Stimulated activated CD8-positive, alpha-beta memory T cell treated with anti-CD3 and anti-CD28 coated beads, Interleukin-15, amount 100 ng/mL, for 24 hours (primary cell): ENCODE results near the gene POU5F1.

Experiments
- DNase-seq: peaks from one replicate; pipeline ENCODE4 v3.0.0-alpha.2; 2020; ENCODE audit warnings: low read depth

POU5F1 gene

DNA sequence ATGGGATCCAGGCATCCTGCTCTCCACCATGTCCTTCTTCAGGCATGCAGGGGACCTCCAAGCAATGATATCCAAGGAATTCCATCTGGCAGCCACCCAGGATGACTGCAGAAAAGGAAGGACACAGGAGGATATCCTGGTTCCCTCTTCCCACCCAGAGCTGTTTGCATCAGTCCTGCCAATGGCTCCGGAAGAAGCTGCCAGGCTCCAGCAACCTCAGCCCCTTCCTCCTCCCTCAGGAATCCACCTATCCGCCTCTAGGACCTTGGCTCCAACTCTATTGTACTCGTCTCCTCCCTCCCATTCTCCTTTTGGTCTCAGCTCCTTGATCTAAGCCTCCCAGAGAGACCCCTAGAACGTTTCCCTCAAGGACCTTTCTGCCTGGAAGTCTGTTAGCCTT, 30.9 kb downstream of the POU5F1 start:
- DNase-seq: no peak

DNA sequence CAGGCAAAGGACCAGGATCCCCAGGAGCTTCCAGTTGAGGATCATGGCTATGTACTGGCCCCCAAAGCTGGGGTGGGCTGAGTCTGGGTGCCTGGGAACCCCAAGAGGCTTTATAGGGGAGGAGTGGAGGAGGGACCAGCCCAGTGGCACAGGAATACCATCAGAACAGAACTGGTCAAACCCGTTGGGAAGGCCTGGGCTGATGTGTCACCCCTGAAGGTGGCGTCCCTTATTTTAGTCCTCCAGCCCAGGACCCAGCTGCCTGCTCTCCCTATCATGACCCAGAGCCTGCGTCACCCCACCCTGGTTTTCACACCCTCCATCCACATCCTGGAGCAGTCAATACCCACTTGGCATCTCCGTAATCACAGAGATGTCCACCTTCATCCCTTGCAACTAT, 31.5 kb downstream of the POU5F1 start, which contains the start of gene PSORS1C2:
Gene PSORS1C2, minus strand, starts transcription at position 85 of the 400 bp plus-strand sequence. Its CDS starts 40 bp downstream, at position 45.
- DNase-seq: no peak

DNA sequence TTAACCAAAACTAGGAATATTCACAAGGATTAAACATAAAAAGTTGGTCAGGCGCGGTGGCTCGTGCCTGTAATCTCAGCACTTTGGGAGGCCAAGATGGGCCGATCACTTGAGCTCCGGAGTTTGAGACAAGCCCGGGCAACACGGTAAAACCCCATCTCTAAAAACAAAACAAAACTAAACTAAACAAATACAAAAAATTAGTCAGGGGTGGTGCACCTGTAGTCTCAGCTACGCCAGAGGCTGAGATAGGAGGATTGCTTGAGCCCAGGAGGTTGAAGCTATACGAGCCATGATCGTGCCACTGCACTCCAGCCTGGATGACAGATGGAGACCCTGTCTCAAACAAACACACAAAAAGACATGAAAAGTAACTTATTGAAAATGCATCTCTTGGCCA, 34.8 kb downstream of the POU5F1 start:
- no peak for DNase-seq

DNA sequence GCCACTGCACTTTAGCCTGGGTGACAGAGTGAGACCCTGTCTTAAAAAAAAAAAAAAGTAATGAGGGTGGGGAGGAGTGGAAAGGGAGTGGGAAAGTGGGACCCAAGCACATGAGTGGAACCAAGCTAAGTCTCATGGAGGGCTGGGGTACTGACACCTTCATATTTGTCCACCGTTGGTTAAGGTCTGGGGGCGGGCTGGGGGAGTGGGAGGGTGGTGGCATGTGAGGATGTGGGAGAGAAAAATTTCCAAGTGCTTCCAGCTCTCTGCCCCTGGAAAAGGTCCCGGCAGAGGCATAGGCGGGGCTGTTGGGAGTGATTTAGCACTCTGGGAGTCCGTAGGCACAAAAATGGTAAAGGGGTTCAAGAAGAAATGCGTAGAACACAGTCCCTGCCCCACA, 37.7 kb downstream of the POU5F1 start:
- DNase-seq: no peak

DNA sequence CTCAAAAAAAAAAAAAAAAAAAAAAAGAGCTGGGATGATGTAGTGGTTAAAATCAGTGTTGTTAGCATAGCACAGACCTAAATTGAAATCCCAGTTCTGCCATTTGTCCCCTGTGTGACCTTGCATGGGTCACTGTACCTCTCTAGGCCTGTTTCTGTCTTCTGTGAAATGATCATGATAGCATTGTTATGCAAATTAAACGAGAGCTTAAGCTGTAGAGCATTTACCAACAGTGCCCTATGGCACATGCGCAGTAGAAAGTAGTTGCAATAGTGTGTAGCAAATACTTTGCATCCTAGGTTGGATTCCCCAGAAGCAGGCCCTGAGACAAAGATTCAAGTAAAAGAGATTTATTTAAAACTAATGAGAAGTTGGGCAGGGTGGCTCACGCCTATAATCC, 38.9 kb downstream of the POU5F1 start:
- no peak for DNase-seq

DNA sequence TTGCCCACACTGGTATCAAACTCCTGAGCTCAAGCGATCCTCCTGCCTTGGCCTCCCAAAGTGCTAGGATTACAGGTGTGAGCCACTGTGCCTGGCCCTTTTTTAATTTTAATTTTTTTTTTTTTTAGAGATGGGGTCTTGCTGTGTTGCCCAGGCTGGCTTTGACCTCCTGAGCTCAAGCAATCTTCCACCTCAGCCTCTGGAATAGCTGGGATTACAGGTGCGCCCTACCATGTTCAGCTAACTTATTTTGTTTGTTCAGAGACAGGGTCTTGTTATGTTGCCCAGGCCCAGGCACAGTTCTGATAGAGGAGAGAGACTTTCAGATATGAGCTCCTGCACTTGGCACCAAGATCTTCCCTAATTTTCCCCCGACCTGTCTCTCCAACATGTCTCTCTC, 39.7 kb downstream of the POU5F1 start:
- DNase-seq: no peak

DNA sequence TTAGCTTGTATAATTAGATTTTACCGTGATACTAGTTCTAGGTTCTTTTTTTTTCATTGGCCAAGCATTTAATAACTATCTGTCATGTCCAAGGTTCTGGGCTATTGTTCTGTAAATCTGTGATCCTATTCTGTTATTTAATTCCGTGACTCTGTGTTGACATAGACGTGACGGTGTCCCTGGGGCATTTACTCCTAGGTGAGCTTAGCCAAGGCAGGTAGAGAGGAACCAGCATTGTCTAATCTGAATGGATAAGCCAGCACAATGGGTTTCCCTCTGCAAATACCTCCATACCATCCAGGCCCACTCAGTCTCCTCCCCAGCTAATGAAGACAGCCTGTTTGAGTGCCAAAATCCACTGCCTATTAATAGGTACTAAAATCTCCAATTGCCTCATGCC, 41.4 kb downstream of the POU5F1 start:
- DNase-seq: no peak

DNA sequence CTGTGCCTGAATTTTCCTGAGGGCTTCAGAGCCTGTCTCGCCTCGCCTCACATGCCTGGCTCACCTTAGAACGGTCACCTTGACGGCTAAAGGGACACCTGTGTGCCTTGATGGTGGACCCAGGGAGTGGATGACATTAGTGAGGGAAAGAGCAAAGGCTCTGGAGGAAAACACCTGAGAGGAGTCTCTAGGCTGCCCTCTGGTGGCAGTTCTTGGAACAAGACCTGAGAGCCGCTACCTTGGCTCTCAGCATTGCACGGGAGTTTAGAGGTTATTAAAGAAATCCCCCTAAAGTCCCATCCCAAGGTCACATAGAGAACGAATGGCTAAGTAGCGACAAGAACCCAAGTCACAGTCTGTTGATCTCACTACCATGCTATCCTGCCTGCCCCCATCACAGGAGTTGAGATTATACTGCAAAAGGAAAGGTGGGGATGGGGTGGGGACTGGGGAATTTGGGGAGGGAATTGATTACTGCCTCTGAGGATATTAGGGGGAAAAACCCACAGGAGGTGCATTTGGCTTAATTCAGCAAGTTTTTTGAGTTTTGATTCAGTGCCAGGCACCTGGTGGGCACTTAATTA, 42.3 kb downstream of the POU5F1 start:
- peak; percentile 40 for DNase-seq

DNA sequence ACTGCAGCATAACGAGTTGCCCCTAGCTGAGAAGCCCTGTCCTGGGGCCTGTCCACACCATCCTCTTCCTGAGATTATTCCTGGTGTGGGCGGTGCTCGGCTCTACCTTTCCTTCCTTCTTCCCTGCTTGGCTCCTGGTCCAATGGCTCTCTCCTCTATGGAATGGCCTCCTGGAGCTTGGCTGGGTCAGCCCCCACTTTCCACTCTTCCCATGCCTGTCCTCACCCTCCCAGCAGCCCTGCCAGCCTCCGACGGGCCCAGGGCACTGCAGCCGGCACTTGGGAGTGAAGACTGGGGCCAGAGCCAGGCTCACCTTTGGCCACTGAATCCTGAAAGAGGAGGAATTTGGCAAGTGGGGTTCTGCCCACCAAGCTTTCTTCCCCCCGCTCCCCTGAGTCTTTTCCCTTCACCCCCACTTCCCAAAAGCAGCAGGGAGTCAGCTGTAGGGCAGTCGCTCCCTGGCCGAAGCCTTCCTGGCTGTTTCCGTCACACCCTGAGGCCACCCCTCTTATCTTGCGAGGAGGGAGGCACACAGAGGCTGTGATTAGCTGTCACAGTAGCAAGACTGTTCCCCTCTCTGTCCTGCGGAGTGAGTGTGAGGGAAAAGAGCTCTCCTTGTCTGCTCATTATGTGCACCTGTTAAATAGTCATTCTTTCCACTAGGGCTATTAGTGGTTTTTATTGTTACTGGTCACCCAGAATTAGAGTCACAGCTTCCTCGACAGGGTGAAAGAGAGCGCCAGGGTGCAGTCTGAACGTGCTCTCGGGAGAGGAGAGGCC, 43.9 kb downstream of the POU5F1 start:
- DNase-seq: no peak

DNA sequence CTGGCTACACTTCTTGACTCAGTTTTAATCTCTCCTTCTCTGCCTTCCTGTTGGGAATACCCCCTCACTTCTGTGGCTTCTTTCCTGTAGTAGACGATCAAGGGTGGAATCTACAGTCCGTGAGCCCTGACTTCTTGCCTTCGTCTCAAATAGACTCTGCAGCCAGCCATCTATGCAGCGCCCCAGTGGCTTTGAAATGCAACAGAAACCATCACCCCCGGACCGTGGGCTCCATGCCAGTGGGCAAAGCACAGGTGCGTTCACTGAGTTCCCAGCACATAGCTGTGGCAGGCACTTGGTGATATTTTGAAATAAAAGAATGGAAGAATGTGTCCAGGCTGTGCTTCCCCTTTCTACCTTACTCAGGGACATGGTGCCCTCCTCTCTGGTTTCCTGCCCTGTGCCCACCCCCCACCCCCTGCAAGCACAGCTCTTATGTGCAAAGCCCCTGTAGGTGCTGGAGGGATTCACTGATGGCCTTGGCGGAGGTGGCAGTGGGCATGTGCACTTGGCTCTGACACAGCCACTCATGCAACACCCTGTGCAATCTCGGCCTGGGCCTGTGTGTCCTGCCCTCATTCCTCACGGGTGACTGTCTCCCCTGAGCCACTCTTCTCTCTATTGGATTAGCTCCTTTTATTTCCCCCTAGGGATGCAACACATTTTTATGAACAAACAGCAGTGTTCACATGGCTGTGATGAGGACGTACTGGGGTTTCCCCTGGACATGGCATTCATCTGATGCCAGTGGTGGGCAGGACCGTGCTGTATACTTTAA, 44.7 kb downstream of the POU5F1 start:
- DNase-seq: no peak

DNA sequence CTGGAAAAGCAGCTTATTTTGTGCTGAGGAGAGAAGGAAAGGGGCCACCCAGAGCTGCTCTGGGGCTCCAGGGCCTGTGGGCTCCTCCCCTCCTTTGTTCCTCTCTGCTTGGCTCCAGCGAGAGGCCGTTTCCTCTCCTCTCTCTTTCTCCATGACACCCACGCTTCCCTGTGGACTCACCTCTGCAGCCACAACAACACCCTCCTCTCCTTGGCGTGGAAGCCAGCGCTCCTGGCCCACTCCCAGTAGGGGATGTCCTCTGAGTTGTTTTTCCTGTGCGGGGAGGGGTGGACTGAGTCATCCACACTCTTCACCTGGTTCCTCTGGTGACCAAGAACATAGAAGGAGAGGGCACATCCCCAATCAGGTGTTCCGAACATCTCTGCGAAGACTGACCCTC, 45.3 kb downstream of the POU5F1 start:
- DNase-seq: no peak

DNA sequence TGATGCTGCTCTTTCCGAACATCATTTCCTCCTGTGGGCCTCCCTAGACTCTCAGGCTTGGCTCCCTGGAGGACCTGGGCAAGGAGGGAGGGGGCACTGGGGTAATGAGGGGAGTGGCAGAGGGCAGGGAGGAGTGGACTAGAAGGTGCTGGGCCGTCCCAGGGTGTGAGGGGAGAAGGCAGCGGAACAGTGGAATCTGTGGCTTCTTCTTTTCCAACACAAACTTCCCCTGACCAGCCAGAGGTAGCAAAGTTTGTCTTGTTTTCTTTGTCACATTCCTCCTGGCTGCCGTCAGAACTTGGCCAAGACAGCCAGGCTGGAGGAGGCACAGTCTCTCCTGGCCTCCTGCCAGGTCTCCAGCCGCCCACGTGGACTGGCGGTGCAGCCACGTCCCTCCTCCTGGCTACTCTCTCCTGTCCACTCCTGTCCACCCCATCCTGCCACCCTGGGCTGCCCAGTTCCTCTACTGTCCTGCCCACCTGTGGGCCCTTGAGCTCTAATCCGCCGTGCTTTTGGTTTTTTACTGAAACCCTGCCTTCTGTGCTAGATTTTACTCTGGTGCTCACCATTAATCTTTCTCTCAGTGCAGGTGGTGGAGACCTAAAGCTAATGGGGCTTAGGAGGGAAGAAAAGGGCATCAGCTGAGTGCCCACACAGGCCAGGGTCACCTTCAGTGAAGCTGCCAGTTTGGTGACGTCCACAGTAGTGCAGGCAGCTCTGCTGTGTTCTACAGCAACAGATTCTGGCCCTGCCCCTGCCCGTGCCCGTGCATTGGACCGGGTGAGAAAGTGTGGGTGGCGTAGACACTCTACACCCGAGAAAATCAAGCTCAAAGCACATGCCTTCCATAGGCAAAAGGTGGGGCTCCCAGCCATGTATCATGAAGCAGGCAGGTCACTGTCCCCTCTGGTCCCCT, 47.4 kb downstream of the POU5F1 start:
- DNase-seq: no peak

DNA sequence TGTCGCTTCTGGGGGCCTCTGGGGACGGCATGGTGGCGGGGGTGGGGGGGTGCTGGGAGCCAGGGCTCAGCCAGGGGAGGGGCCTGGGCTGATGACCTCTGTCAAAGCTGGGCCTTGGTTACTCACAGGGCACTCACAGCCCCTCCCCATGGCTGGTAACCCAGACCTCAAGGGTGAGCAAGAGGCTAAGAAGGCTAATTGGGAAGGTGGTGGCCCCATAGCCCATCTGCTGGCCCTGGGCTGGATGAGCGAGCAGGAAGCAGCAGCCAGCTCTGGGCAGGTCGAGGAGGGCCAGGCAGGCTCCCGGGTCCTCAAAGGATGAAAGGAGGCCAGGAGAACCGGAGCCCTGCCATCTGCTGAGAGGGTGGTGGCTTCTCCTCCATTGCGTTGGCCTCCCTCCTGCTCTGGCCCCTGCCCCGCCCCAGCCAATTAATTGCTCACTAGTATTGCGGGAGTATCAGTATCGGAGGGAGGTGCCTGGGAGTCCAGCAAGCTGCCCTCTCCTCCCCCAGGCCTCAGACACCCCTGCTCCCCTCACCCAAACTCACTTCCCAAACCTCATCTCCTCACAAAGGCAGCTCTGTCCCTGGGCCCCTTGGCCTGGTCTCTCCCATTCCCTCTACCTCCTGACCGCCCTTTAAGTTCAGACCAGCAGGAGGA, 49.2 kb downstream of the POU5F1 start:
- DNase-seq: no peak

DNA sequence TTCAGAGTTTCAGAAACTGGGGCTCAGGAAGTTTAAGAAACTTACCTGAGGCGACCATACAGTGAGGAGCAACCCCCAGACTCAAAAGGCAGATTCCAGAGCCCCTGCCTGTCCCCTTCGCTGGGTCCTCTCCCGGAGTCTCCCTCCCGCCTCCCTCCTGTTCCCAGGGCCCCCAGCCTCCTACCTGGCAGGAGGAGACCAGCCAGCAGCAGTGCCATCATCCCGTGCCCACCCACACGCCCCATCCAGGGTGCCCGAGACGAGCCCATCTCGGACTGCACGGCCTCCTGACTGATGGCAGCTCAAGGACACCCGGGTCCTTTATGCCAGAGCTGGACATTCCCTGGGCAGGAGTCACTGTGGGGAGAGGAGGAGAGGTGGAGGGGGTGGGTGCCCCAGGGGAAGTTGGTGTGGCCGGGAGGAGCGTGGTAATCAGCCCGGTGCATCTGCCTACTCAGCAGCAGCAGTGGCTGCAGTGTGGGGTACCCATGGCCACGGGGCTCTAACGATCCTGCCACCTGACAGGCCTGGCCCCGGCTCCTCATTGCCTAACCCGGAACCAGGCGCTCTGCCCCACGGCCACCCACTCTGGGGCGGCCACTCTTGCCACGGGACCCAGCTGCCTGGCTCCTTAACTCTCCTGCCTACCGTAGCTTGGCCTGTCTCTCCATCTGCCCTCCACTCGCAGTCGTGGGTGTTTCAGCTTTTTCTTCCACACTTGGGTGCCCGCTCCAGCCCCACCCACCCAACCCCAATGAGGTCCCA, 50.1 kb downstream of the POU5F1 start, which contains the start of gene CDSN:
Gene CDSN, minus strand, starts transcription at position 296 of the 765 bp plus-strand sequence. Its CDS starts 27 bp downstream, at position 269.
- no peak for DNase-seq

DNA sequence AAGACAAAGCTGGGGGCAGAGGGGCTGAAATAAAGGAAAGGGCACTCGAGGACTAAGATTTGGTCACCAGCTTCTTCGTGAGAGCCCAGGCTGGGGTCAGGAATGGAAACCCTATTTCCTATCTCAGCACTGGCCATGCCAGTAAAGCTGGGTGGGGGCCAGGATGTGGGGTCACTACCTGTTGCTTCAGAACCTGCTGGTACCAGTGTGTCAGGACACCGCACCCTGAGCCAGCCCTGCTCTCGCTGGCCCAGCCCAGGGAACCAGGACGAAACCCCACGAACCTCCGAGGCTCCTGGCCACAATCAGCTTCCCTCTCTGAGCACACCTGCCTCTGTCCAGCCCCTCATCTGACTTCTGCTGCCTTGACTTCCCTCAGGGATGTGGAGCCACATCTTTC, 52.3 kb downstream of the POU5F1 start:
- DNase-seq: no peak

DNA sequence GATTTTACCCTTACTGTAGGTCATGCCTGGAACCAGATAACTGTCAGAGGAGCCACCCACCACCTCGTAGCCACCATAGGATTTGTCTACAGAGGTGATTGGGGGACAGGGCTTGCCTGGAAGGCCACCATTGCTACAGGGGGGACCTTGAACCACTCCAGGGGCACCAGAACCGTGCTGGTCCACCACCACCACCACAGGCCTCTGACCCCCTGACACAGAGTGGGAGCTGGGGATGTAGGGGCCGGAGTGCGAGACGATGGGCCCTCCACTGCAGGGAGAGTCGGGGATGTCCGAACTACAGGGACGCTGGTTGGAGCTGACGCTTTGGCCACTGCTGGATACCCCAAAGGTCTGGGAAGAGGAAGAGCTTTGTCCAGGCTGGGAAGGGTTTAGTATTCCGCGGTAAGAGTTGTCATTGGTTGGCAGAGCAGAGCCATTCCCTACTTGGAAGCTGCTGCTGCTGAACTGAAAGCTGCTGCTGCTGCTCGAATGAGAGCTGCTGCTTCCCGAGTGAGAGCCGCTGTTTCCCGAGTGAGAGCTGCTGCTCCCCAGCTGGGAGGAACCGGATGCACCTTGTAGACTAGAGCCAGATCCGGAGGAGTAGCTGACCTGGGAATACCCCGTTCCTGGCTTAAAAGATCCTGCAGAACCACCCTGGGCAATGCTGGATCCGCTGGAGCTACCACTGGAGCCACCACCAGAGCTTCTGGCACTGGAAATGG, 53.7 kb downstream of the POU5F1 start:
- DNase-seq: no peak

DNA sequence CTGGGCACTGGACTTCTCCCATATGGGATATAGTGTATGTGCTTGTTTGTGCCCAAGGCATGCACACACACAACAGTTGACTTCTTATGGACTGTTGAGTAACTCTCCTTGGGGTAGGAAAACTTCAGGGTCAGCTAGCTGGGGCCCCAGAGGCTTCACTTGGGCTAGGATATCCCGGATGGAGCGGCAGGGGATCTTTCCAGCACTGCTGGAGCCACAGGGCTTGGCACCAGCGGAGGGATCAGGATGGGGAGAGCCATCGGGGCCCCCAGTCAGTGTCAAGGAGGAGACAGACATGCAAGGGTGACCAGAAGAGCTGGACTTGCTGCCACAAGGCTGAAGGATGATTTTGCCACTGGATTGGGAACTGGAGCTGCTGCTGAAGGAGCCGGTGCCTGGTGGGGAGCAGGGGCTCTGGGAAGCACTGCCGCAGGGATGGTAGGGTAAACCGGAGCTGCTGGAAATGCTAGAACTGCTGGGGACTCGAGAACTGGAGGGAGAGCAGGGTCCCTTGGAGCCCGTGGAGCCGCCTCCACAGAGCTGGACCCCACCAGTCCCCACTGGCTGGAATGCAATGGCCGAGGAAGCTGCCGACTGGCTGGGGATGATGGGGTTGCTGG, 54.4 kb downstream of the POU5F1 start:
- DNase-seq: no peak

DNA sequence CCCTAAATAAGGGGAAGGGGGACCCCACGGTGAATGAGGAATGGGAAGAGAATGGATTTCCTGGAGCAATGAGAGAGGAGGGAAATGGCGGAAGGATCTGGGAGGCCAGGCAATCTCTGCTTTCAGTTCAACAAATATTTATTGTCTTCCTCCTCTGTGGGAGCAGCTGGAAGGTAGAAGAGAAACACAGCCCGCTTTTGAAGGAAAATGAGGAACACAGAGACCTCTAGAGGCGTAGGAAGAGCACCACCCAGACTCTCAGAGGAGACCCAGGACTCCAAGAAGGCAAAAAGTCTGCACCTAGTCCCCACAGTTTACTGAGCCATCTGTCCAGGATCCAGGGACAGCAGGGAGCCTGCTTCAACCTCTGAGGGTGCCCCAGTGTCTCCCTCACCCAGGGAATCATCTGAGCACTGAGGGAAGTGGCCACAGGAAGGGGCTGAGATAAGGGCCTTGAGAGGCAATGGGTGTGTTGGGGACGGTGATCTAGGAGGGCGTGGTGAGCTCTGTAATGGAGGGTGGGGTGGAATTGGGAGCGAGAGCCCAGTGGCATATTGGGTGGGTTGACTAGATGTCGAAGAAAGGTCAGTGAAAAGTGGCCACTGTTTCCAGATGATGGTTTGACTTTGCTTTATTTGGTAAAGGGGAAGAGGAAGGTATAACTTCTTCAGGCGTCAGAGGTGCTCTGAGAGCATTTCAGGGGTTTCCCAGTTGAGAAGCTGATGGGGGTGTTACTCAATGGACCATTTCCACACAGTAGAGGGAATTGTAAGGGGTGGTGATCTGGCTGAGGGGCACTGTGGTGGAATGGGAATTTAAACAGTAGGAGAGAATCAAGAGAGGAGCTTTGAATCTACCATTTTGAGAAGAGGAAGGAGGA, 55.3 kb downstream of the POU5F1 start:
- no peak for DNase-seq

DNA sequence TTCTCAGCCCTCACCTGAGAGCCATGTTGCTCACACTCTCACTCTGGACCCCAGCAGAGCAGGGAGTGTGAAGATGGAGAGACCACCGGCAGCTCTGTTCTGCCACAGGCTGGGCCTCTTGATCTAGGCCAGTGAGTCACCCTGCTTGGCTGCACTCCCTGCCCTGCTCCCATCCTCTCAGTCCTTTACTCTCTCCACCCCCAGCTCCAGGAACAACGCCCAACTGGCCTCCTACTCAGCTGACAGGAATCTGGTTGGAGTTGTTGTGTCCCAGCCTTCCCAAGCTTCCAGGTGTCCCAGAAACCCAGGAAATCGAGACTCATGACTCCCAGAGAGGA, 56.0 kb downstream of the POU5F1 start, which contains the start of gene PSORS1C1:
Gene PSORS1C1, plus strand, starts transcription at position 260 of the 338 bp plus-strand sequence. CDS start 14,833 bp downstream, outside the sequence.
- DNase-seq: no peak
